Measurements from ENCODE around the gene PARD3.

Gene PARD3

GRCh38 chr10:34538281-34538829, 276.7 kb downstream of the PARD3 start:
- H3K4me3 ChIP-seq (ENCODE audit: low read length, poor library complexity, severe bottlenecking) = no peak overlapping the region
- H3K9ac ChIP-seq (ENCODE audit: low read depth, low read length, poor library complexity, severe bottlenecking) = no peak overlapping the region
- H3K9me2 ChIP-seq (replicated peaks; ENCODE audit: low read depth, low read length) = no peaks in the 10 kb centered on the region
- H3K9me3 ChIP-seq (ENCODE audit: insufficient read depth, low read depth, low read length) = no peaks in the 10 kb centered on the region
- H3F3A ChIP-seq (ENCODE audit: low read depth) = no peaks in the 10 kb centered on the region
- no peak overlapping the region for H2AFZ ChIP-seq (ENCODE audit: low read length)
- H3K4me1 ChIP-seq (ENCODE audit: insufficient read depth, low read length, poor library complexity, severe bottlenecking) = peaks cover 24% of the 10 kb centered on the region
- no peaks in the 10 kb centered on the region for H3K36me3 ChIP-seq (ENCODE audit: insufficient read depth, low read length)
- H3K27me3 ChIP-seq (ENCODE audit: insufficient read depth, low read length, poor library complexity, severe bottlenecking) = no peaks in the 10 kb centered on the region
- TF ChIP-seq EZH2phosphoT487 (IDR thresholded peaks at IDR 0.05; ENCODE audit: borderline replicate concordance) (no peak), CTCF (conservative IDR thresholded peaks at IDR 0.05; ENCODE audit: low read length) (no peak)
- no peak overlapping the region for H3K4me2 ChIP-seq (ENCODE audit: low read depth, low read length, poor library complexity, severe bottlenecking)
- H4K20me1 ChIP-seq (ENCODE audit: insufficient read depth, low read length, poor library complexity, severe bottlenecking) = no peaks in the 10 kb centered on the region
- H3K79me2 ChIP-seq (ENCODE audit: insufficient read depth, low read length) = peaks cover 29% of the 10 kb centered on the region

- H3K9me3 ChIP-seq (ENCODE audit: insufficient read depth, low read depth, low read length) = no peaks in the 10 kb centered on the region
- H3K9ac ChIP-seq (ENCODE audit: low read depth, low read length, poor library complexity, severe bottlenecking) = no peak overlapping the region
- H4K20me1 ChIP-seq (ENCODE audit: insufficient read depth, low read length, poor library complexity, severe bottlenecking) = no peaks in the 10 kb centered on the region
- no peak overlapping the region for H3K4me2 ChIP-seq (ENCODE audit: low read depth, low read length, poor library complexity, severe bottlenecking)
- H3K27me3 ChIP-seq (ENCODE audit: insufficient read depth, low read length, poor library complexity, severe bottlenecking) = no peaks in the 10 kb centered on the region
- H3K9me2 ChIP-seq (replicated peaks; ENCODE audit: low read depth, low read length) = no peaks in the 10 kb centered on the region
- peaks cover 24% of the 10 kb centered on the region for H3K4me1 ChIP-seq (ENCODE audit: insufficient read depth, low read length, poor library complexity, severe bottlenecking)
- no peaks in the 10 kb centered on the region for H3F3A ChIP-seq (ENCODE audit: low read depth)
- H2AFZ ChIP-seq (ENCODE audit: low read length) = no peak overlapping the region
- H3K79me2 ChIP-seq (ENCODE audit: insufficient read depth, low read length) = peaks cover 29% of the 10 kb centered on the region
- H3K36me3 ChIP-seq (ENCODE audit: insufficient read depth, low read length) = no peaks in the 10 kb centered on the region
- H3K4me3 ChIP-seq (ENCODE audit: low read length, poor library complexity, severe bottlenecking) = no peak overlapping the region
- no peak for TF ChIP-seq CTCF (conservative IDR thresholded peaks at IDR 0.05; ENCODE audit: low read length)
- TF ChIP-seq EZH2phosphoT487 (IDR thresholded peaks at IDR 0.05; ENCODE audit: borderline replicate concordance) = no peak
These were observed 277.4 kb downstream of the PARD3 start for GRCh38 chr10:34537629-34538231.

GRCh38 chr10:34535872-34536271, 279.2 kb downstream of the PARD3 start:
- Histone ChIP-seq H3K9me2 (replicated peaks; ENCODE audit: low read depth, low read length) (no peaks in the 10 kb centered on the region), H3K79me2 (ENCODE audit: insufficient read depth, low read length) (peaks cover 29% of the 10 kb centered on the region), H3K27me3 (ENCODE audit: insufficient read depth, low read length, poor library complexity, severe bottlenecking) (no peaks in the 10 kb centered on the region), H3K4me2 (ENCODE audit: low read depth, low read length, poor library complexity, severe bottlenecking) (no peak overlapping the region), H4K20me1 (ENCODE audit: insufficient read depth, low read length, poor library complexity, severe bottlenecking) (no peaks in the 10 kb centered on the region), H3K4me3 (ENCODE audit: low read length, poor library complexity, severe bottlenecking) (no peak overlapping the region), H3K9me3 (ENCODE audit: insufficient read depth, low read depth, low read length) (no peaks in the 10 kb centered on the region), H2AFZ (ENCODE audit: low read length) (no peak overlapping the region), H3K36me3 (ENCODE audit: insufficient read depth, low read length) (no peaks in the 10 kb centered on the region), H3K4me1 (ENCODE audit: insufficient read depth, low read length, poor library complexity, severe bottlenecking) (peaks cover 18% of the 10 kb centered on the region), H3K9ac (ENCODE audit: low read depth, low read length, poor library complexity, severe bottlenecking) (no peak overlapping the region), H3F3A (ENCODE audit: low read depth) (no peaks in the 10 kb centered on the region)
- no peak for TF ChIP-seq EZH2phosphoT487 (IDR thresholded peaks at IDR 0.05; ENCODE audit: borderline replicate concordance)
- TF ChIP-seq CTCF (conservative IDR thresholded peaks at IDR 0.05; ENCODE audit: low read length) = no peak

Measured in Loucy (cell line).